ENCODE data around the gene SLC39A1.
"Not testable (repeated sequence)": the region's sequence is repeated elsewhere in the genome, so short reads cannot be mapped to it uniquely, and the experiment has no call there.

Gene SLC39A1

GRCh38 chr1:153922076-153922971 lies 41.0 kb downstream of the SLC39A1 start:
- no peaks in the 10 kb centered on the region for H3K9me3 Mint-ChIP-seq
- peak overlapping the region; percentile 84 to 98 for H3K4me3 Mint-ChIP-seq
- peaks cover 26 to 48% of the 10 kb centered on the region in 2 donors for H3K4me1 Mint-ChIP-seq
- H3K27ac Mint-ChIP-seq: peak overlapping the region; percentile 99
- H3K27me3 Mint-ChIP-seq: no peaks in the 10 kb centered on the region
- DNase-seq (no peak), ATAC-seq (replicated peaks) (peak; percentile 30)
- H3K36me3 Mint-ChIP-seq: peaks cover 11 to 21% of the 10 kb centered on the region in 2 donors

GRCh38 chr1:153921803-153922075 lies 41.6 kb downstream of the SLC39A1 start:
- peak overlapping the region; percentile 99 for H3K27ac Mint-ChIP-seq
- no peaks in the 10 kb centered on the region for H3K9me3 Mint-ChIP-seq
- peak overlapping the region; percentile 84 to 98 for H3K4me3 Mint-ChIP-seq
- no peaks in the 10 kb centered on the region for H3K27me3 Mint-ChIP-seq
- peaks cover 26 to 49% of the 10 kb centered on the region in 2 donors for H3K4me1 Mint-ChIP-seq
- ATAC-seq (replicated peaks) (no peak), DNase-seq (no peak)
- peaks cover 11 to 21% of the 10 kb centered on the region in 2 donors for H3K36me3 Mint-ChIP-seq

GRCh38 chr1:153921080-153921802 lies 42.1 kb downstream of the SLC39A1 start:
- H3K4me3 Mint-ChIP-seq: peak overlapping the region; percentile 84 to 98
- peaks cover 12 to 23% of the 10 kb centered on the region in 2 donors for H3K36me3 Mint-ChIP-seq
- H3K27ac Mint-ChIP-seq: peak overlapping the region; percentile 99
- H3K9me3 Mint-ChIP-seq: no peaks in the 10 kb centered on the region
- H3K27me3 Mint-ChIP-seq: no peaks in the 10 kb centered on the region
- peaks cover 27 to 52% of the 10 kb centered on the region in 2 donors for H3K4me1 Mint-ChIP-seq
- DNase-seq (no peak), ATAC-seq (replicated peaks) (no peak)

GRCh38 chr1:153919876-153920852 lies 43.2 kb downstream of the SLC39A1 start:
- H3K27ac Mint-ChIP-seq: peak overlapping the region; percentile 14
- peak overlapping the region; percentile 69 to 98 for H3K4me3 Mint-ChIP-seq
- H3K27me3 Mint-ChIP-seq: no peaks in the 10 kb centered on the region
- H3K4me1 Mint-ChIP-seq: peaks cover 29 to 61% of the 10 kb centered on the region in 2 donors
- DNase-seq (no peak), ATAC-seq (replicated peaks) (no peak)
- H3K9me3 Mint-ChIP-seq: no peaks in the 10 kb centered on the region
- peaks cover 17 to 27% of the 10 kb centered on the region in 2 donors for H3K36me3 Mint-ChIP-seq

- no peak overlapping the region for H3K27ac Mint-ChIP-seq
- H3K9me3 Mint-ChIP-seq: peaks cover 0 to 4% of the 10 kb centered on the region in 2 donors
- peaks cover 26 to 60% of the 10 kb centered on the region in 2 donors for H3K4me1 Mint-ChIP-seq
- no peak for DNase-seq
- ATAC-seq (replicated peaks): no peak
- peaks cover 12 to 26% of the 10 kb centered on the region in 2 donors for H3K36me3 Mint-ChIP-seq
- no peaks in the 10 kb centered on the region for H3K27me3 Mint-ChIP-seq
- H3K4me3 Mint-ChIP-seq: no peak overlapping the region
Measured at GRCh38 chr1:153916297-153916696, 47.0 kb downstream of the SLC39A1 start.

- H3K4me3 Mint-ChIP-seq: no peak overlapping the region
- DNase-seq: no peak
- H3K27me3 Mint-ChIP-seq: no peaks in the 10 kb centered on the region
- H3K27ac Mint-ChIP-seq: no peak overlapping the region
- peaks cover 12 to 26% of the 10 kb centered on the region in 2 donors for H3K36me3 Mint-ChIP-seq
- ATAC-seq (replicated peaks): no peak
- peaks cover 8 to 29% of the 10 kb centered on the region in 2 donors for H3K4me1 Mint-ChIP-seq
- peaks cover under 1 to 4% of the 10 kb centered on the region in 2 donors for H3K9me3 Mint-ChIP-seq
Measured at GRCh38 chr1:153912349-153912748, 51.0 kb downstream of the SLC39A1 start.

- H3K27ac Mint-ChIP-seq; H3K4me3 Mint-ChIP-seq; ATAC-seq (replicated peaks); H3K27me3 Mint-ChIP-seq; H3K9me3 Mint-ChIP-seq; DNase-seq: not testable (repeated sequence)
- Mint-ChIP-seq H3K36me3 (peaks cover 14 to 32% of the 10 kb centered on the region in 2 donors), H3K4me1 (peaks cover 7 to 32% of the 10 kb centered on the region in 2 donors)
Measured at GRCh38 chr1:153910560-153910959, 52.8 kb downstream of the SLC39A1 start.

Data from stimulated activated naive B cell treated with anti-CD40 and anti-IgM and Interleukin-4, amounts not matched to agents 10 μg/mL and 1 μg/mL and 100 μg/mL, for 72 hours (primary cell).